Activated CD8-positive, alpha-beta T cell treated with anti-CD3 and anti-CD28 coated beads, Interleukin-2, amount 10 ng/mL, durations not matched to agents 7 days and 5 days (primary cell): Measurements from ENCODE around the gene NSMCE1. TPM values are rescaled to one million over a fixed set of nuclear protein-coding genes. Genes with fewer than 3 reads are reported as not detected.
"Not testable (repeated sequence)": the region's sequence is repeated elsewhere in the genome, so short reads cannot be mapped to it uniquely, and the experiment has no call there.

Experiments used
- ATAC-seq: fragments of 150-1000 bp; cut with Tn5 transposase; one replicate; pipeline ENCODE4 v1.10.0; 2021; ENCODE audit warnings: moderate library complexity
- CTCF ChIA-PET: fragments of 350-600 bp; sonication (Branson Sonifier 250); formaldehyde crosslinking; loops from one replicate; lab custom pipeline; 2021; ENCODE audit warnings: antibody characterized with exemption; lab: Charles Lee
- POLR2A ChIA-PET: fragments of 350-600 bp; sonication (Branson Sonifier 250); formaldehyde crosslinking; loops from one replicate; lab custom pipeline; 2021; ENCODE audit warnings: antibody characterized with exemption; lab: Charles Lee
- DNase-seq: peaks from one replicate; pipeline ENCODE4 v3.0.0-alpha.2; 2020
- H3K27ac Mint-ChIP-seq: one replicate; pipeline ENCODE4 v1.8.0; 2021; ENCODE audit warnings: mild to moderate bottlenecking, mixed read lengths
- H3K27me3 Mint-ChIP-seq: one replicate; pipeline ENCODE4 v1.8.0; 2021; ENCODE audit warnings: low read depth, mixed read lengths
- H3K36me3 Mint-ChIP-seq: one replicate; pipeline ENCODE4 v1.8.0; 2021; ENCODE audit warnings: low read depth, mixed read lengths
- H3K4me1 Mint-ChIP-seq: one replicate; pipeline ENCODE4 v1.8.0; 2021; ENCODE audit warnings: low read depth, mixed read lengths
- H3K4me3 Mint-ChIP-seq: one replicate; pipeline ENCODE4 v1.8.0; 2021; ENCODE audit warnings: mild to moderate bottlenecking, mixed read lengths
- H3K9me3 Mint-ChIP-seq: one replicate; pipeline ENCODE4 v1.8.0; 2022; ENCODE audit warnings: mixed read lengths; ENCODE audit not compliant: insufficient read depth
- total RNA-seq, 2 experiments: library from RNA; stranded (reverse); gene quantifications; one replicate each; pipeline ENCODE4 v1.2.3, GENCODE V29; 2021

The NSMCE1 gene
- total RNA-seq, 2 experiments from 2014 or later: 87.3 to 94.9 TPM

- POLR2A ChIA-PET: no interaction called here
- CTCF ChIA-PET: interaction anchor here (1.1 to 2.1 kb wide), 5 partner anchors 12 to 109 kb away, joined by 3 to 8 read pairs (median 3); no protein-coding TSS in a partner anchor
- Mint-ChIP-seq H3K36me3 (peaks cover 3% of the 10 kb centered on the region), H3K27ac (peak overlapping the region; percentile 47), H3K9me3 (no peaks in the 10 kb centered on the region), H3K4me1 (peaks cover 58% of the 10 kb centered on the region), H3K27me3 (no peaks in the 10 kb centered on the region), H3K4me3 (no peak overlapping the region)
- no peak for DNase-seq
- ATAC-seq: no peak
Observed at GRCh38 chr16:27286451-27286850, 17.9 kb upstream of the NSMCE1 start.

GRCh38 chr16:27285676-27286196 is 17.2 kb upstream of the NSMCE1 start:
- Mint-ChIP-seq H3K4me3 (no peak overlapping the region), H3K9me3 (no peaks in the 10 kb centered on the region), H3K4me1 (peaks cover 63% of the 10 kb centered on the region), H3K27ac (peak overlapping the region; percentile 37), H3K36me3 (peaks cover 3% of the 10 kb centered on the region), H3K27me3 (peaks cover 2% of the 10 kb centered on the region)
- POLR2A ChIA-PET: interaction anchor here (0.9 to 1.3 kb wide), 3 partner anchors 30 to 51 kb away, joined by 3 to 4 read pairs (median 3); no protein-coding TSS in a partner anchor
- DNase-seq: no peak
- no peak for ATAC-seq
- CTCF ChIA-PET: interaction anchor here (0.9 to 2.1 kb wide), 5 partner anchors 13 to 108 kb away, joined by 3 to 8 read pairs (median 3); no protein-coding TSS in a partner anchor

- CTCF ChIA-PET: interaction anchor here (0.6 to 2.1 kb wide), 7 partner anchors 13 to 131 kb away, joined by 3 to 8 read pairs (median 3); no protein-coding TSS in a partner anchor
- Mint-ChIP-seq H3K9me3 (no peaks in the 10 kb centered on the region), H3K27ac (peak overlapping the region; percentile 25), H3K27me3 (peaks cover 2% of the 10 kb centered on the region), H3K4me3 (no peak overlapping the region), H3K4me1 (peaks cover 57% of the 10 kb centered on the region), H3K36me3 (peaks cover 3% of the 10 kb centered on the region)
- DNase-seq (no peak), ATAC-seq (no peak)
- POLR2A ChIA-PET: interaction anchor here (0.9 to 1.3 kb wide), 3 partner anchors 30 to 51 kb away, joined by 3 to 4 read pairs (median 3); no protein-coding TSS in a partner anchor
Observed at GRCh38 chr16:27284865-27285675, 16.5 kb upstream of the NSMCE1 start.

GRCh38 chr16:27281243-27281642 is 12.7 kb upstream of the NSMCE1 start:
- H3K27me3 Mint-ChIP-seq: peaks cover 2% of the 10 kb centered on the region
- ChIA-PET POLR2A (interaction anchor here (0.5 to 0.6 kb wide), 2 partner anchors 80 to 275 kb away, joined by 3 to 4 read pairs; no protein-coding TSS in a partner anchor), CTCF (interaction anchor here (0.8 to 1.5 kb wide), 2 partner anchors 9 to 51 kb away, joined by 3 to 4 read pairs; no protein-coding TSS in a partner anchor)
- DNase-seq (no peak), ATAC-seq (no peak)
- no peaks in the 10 kb centered on the region for H3K9me3 Mint-ChIP-seq
- H3K27ac Mint-ChIP-seq: peak overlapping the region; percentile 31
- H3K4me3 Mint-ChIP-seq: no peak overlapping the region
- H3K36me3 Mint-ChIP-seq: peaks cover 3% of the 10 kb centered on the region
- H3K4me1 Mint-ChIP-seq: peaks cover 45% of the 10 kb centered on the region

- no peak overlapping the region for H3K27ac Mint-ChIP-seq
- POLR2A ChIA-PET: no interaction called here
- no peaks in the 10 kb centered on the region for H3K27me3 Mint-ChIP-seq
- CTCF ChIA-PET: interaction anchor here (3.2 to 4.0 kb wide), 2 partner anchors 40 to 96 kb away, joined by 9 to 40 read pairs; no protein-coding TSS in a partner anchor
- DNase-seq (no peak), ATAC-seq (no peak)
- peaks cover 13% of the 10 kb centered on the region for H3K36me3 Mint-ChIP-seq
- no peak overlapping the region for H3K4me3 Mint-ChIP-seq
- peaks cover 3% of the 10 kb centered on the region for H3K9me3 Mint-ChIP-seq
- H3K4me1 Mint-ChIP-seq: peaks cover 50% of the 10 kb centered on the region
Observed at GRCh38 chr16:27275394-27275793, 6.8 kb upstream of the NSMCE1 start.

- not testable (repeated sequence) for H3K9me3 Mint-ChIP-seq, DNase-seq, H3K27me3 Mint-ChIP-seq
- peak; percentile 13 for ATAC-seq
- POLR2A ChIA-PET: interaction anchor here (0.7 to 2.4 kb wide), 11 partner anchors 18 to 100 kb away, joined by 3 to 14 read pairs (median 4); no protein-coding TSS in a partner anchor
- peak overlapping the region; percentile 47 for H3K4me3 Mint-ChIP-seq
- CTCF ChIA-PET: interaction anchor here (0.8 to 4.0 kb wide), 11 partner anchors 9 to 95 kb away, joined by 3 to 40 read pairs (median 4); no protein-coding TSS in a partner anchor
- H3K36me3 Mint-ChIP-seq: peaks cover 18% of the 10 kb centered on the region
- H3K4me1 Mint-ChIP-seq: peaks cover 60% of the 10 kb centered on the region
- peak overlapping the region; percentile 92 for H3K27ac Mint-ChIP-seq
Observed at GRCh38 chr16:27274424-27274874, 5.9 kb upstream of the NSMCE1 start.

- no peaks in the 10 kb centered on the region for H3K27me3 Mint-ChIP-seq
- peak; percentile 79 for ATAC-seq
- ChIA-PET CTCF (interaction anchor here (0.8 to 4.0 kb wide), 11 partner anchors 9 to 94 kb away, joined by 3 to 40 read pairs (median 4); no protein-coding TSS in a partner anchor), POLR2A (interaction anchor here (0.7 to 2.4 kb wide), 12 partner anchors 9 to 100 kb away, joined by 3 to 14 read pairs (median 4); no protein-coding TSS in a partner anchor)
- H3K9me3 Mint-ChIP-seq: peaks cover 3% of the 10 kb centered on the region
- H3K4me1 Mint-ChIP-seq: peaks cover 66% of the 10 kb centered on the region
- peak overlapping the region; percentile 47 for H3K4me3 Mint-ChIP-seq
- H3K36me3 Mint-ChIP-seq: peaks cover 18% of the 10 kb centered on the region
- DNase-seq: peak; percentile 56
- H3K27ac Mint-ChIP-seq: peak overlapping the region; percentile 92
Observed at GRCh38 chr16:27273670-27274423, 5.3 kb upstream of the NSMCE1 start.

- Mint-ChIP-seq H3K4me3 (peak overlapping the region; percentile 47), H3K36me3 (peaks cover 20% of the 10 kb centered on the region), H3K4me1 (peaks cover 70% of the 10 kb centered on the region), H3K27me3 (no peaks in the 10 kb centered on the region), H3K27ac (peak overlapping the region; percentile 92), H3K9me3 (peaks cover 3% of the 10 kb centered on the region)
- ATAC-seq: no peak
- ChIA-PET CTCF (interaction anchor here (1.4 to 4.0 kb wide), 7 partner anchors 10 to 44 kb away, joined by 3 to 40 read pairs (median 6); no protein-coding TSS in a partner anchor), POLR2A (interaction anchor here (1.1 to 2.4 kb wide), 6 partner anchors 9 to 45 kb away, joined by 3 to 14 read pairs (median 7); no protein-coding TSS in a partner anchor)
- peak; percentile 12 for DNase-seq
Observed at GRCh38 chr16:27273330-27273669, 4.7 kb upstream of the NSMCE1 start.

- ChIA-PET POLR2A (interaction anchor here (1.6 to 2.4 kb wide), 3 partner anchors 10 to 37 kb away, joined by 5 to 14 read pairs (median 13); no protein-coding TSS in a partner anchor), CTCF (interaction anchor here (1.7 to 4.0 kb wide), 3 partner anchors 37 to 43 kb away, joined by 4 to 40 read pairs (median 9); no protein-coding TSS in a partner anchor)
- Mint-ChIP-seq H3K36me3 (peaks cover 24% of the 10 kb centered on the region), H3K4me1 (peaks cover 74% of the 10 kb centered on the region), H3K27ac (peak overlapping the region; percentile 92)
- not testable (repeated sequence) for H3K9me3 Mint-ChIP-seq, H3K4me3 Mint-ChIP-seq, H3K27me3 Mint-ChIP-seq, ATAC-seq, DNase-seq
Observed at GRCh38 chr16:27272697-27273096, 4.1 kb upstream of the NSMCE1 start.

- peak overlapping the region; percentile 81 for H3K27ac Mint-ChIP-seq
- ATAC-seq: no peak
- peaks cover 27% of the 10 kb centered on the region for H3K36me3 Mint-ChIP-seq
- peaks cover 3% of the 10 kb centered on the region for H3K9me3 Mint-ChIP-seq
- H3K4me3 Mint-ChIP-seq: no peak overlapping the region
- DNase-seq: peak; percentile 17
- CTCF ChIA-PET: interaction anchor here (4.9 kb wide), 1 partner anchor 37 kb away, joined by 30 read pairs; no protein-coding TSS in a partner anchor
- H3K27me3 Mint-ChIP-seq: no peaks in the 10 kb centered on the region
- peaks cover 79% of the 10 kb centered on the region for H3K4me1 Mint-ChIP-seq
- POLR2A ChIA-PET: no interaction called here
Observed at GRCh38 chr16:27272076-27272475, 3.5 kb upstream of the NSMCE1 start.
